Thyroid gland (tissue), 4 donors: ENCODE data around the gene EPHA1.

Experiments used
- POLR2A ChIP-seq, 2 donors: fragments of 450-650 bp; IDR thresholded peaks; one replicate each; pipeline ENCODE4 v1.6.1; 2017; ENCODE audit warnings: antibody characterized with exemption in 2 of 2, mild to moderate bottlenecking in 2 of 2, moderate library complexity in 1 of 2
- TF ChIP-seq, protein P1 (sequence below), 6 experiments: fragments of 200-600 bp in 3 of 6; fragments of 450-650 bp in 3 of 6; sonication (generic) in 3 of 6; IDR thresholded peaks; one replicate each; pipeline ENCODE4 v1.5.1; 2016 to 2019; ENCODE audit warnings: antibody characterized with exemption in 6 of 6, mild to moderate bottlenecking in 2 of 6, inconsistent platforms in 1 of 6, moderate library complexity in 1 of 6

DNA sequence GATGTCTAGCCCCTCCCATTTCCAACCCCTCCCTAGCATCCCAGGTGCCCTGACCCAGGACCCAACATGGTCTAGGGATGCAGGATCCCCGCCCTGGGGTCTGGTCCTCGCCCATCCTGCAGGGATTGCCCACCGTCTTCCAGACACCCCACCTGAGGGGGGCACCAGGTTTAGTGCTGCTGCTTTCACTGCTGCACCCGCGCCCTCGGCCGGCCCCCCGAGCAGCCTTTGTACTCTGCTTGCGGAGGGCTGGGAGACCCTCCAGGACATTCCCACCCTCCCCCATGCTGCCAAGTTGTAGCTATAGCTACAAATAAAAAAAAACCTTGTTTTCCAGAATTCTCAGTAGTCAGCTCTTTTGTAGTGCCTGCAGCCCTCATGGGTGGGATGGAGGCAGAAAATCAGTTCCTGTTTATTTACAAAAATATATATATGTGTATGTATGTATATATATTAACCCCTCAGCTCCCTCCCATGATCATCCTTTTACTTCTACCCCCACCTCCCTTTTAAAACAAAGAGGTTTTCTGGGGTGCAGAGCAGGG is 17.8 kb downstream of the EPHA1 start:
- TF ChIP-seq POLR2A (IDR thresholded peaks at IDR 0.05), result no peak
- TF ChIP-seq, protein P1, sequence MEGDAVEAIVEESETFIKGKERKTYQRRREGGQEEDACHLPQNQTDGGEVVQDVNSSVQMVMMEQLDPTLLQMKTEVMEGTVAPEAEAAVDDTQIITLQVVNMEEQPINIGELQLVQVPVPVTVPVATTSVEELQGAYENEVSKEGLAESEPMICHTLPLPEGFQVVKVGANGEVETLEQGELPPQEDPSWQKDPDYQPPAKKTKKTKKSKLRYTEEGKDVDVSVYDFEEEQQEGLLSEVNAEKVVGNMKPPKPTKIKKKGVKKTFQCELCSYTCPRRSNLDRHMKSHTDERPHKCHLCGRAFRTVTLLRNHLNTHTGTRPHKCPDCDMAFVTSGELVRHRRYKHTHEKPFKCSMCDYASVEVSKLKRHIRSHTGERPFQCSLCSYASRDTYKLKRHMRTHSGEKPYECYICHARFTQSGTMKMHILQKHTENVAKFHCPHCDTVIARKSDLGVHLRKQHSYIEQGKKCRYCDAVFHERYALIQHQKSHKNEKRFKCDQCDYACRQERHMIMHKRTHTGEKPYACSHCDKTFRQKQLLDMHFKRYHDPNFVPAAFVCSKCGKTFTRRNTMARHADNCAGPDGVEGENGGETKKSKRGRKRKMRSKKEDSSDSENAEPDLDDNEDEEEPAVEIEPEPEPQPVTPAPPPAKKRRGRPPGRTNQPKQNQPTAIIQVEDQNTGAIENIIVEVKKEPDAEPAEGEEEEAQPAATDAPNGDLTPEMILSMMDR (IDR thresholded peaks at IDR 0.05), result no peak
